OCI-LY1 (cell line): ENCODE measurements around the gene DYNLL2.

Source experiments
- H2AFZ ChIP-seq: fragments of 200-600 bp; sonication (generic), shearing (Covaris generic); 2 replicates; pipeline ENCODE4 v1.6.0; 2014; ENCODE audit warnings: antibody characterized with exemption, mild to moderate bottlenecking, low read length
- H3F3A ChIP-seq: fragments of 200-600 bp; sonication (generic), shearing (Covaris generic); 2 replicates; pipeline ENCODE4 v1.6.0; 2014; ENCODE audit warnings: mild to moderate bottlenecking, antibody characterized with exemption, low read length, moderate library complexity; ENCODE audit not compliant: insufficient read depth
- H3K27ac ChIP-seq: fragments of 200-600 bp; sonication (generic); 2 replicates; pipeline ENCODE4 v1.5.1; 2014; ENCODE audit warnings: low read length, mixed run types, mild to moderate bottlenecking, low read depth; ENCODE audit not compliant: poor library complexity, severe bottlenecking
- H3K27me3 ChIP-seq: fragments of 200-600 bp; sonication (generic); 2 replicates; pipeline ENCODE4 v1.6.0; 2014; ENCODE audit warnings: antibody characterized with exemption, mild to moderate bottlenecking, low read length, moderate library complexity; ENCODE audit not compliant: insufficient read depth
- H3K36me3 ChIP-seq: fragments of 200-600 bp; sonication (generic); 2 replicates; pipeline ENCODE4 v1.6.1; 2014; ENCODE audit warnings: mild to moderate bottlenecking, antibody characterized with exemption, low read length, moderate library complexity, mixed read lengths; ENCODE audit not compliant: insufficient read depth
- H3K4me1 ChIP-seq: fragments of 200-600 bp; sonication (generic); 2 replicates; pipeline ENCODE4 v1.5.1; 2014; ENCODE audit warnings: mild to moderate bottlenecking, low read length, moderate library complexity; ENCODE audit not compliant: insufficient read depth, severe bottlenecking
- H3K4me2 ChIP-seq: fragments of 200-600 bp; sonication (generic), shearing (Covaris generic); 2 replicates; pipeline ENCODE4 v1.6.1; 2014; ENCODE audit warnings: low read length
- H3K4me3 ChIP-seq: fragments of 200-600 bp; sonication (generic); 2 replicates; pipeline ENCODE4 v1.5.1; 2014; ENCODE audit warnings: low read length, low read depth, mild to moderate bottlenecking, mixed read lengths; ENCODE audit not compliant: poor library complexity, severe bottlenecking
- H3K79me2 ChIP-seq: fragments of 200-600 bp; shearing (Covaris generic); 2 replicates; pipeline ENCODE4 v1.6.1; 2016; ENCODE audit warnings: mixed run types, low read length, mixed read lengths; ENCODE audit not compliant: insufficient read depth
- H3K9ac ChIP-seq: fragments of 200-600 bp; sonication (generic), shearing (Covaris generic); 2 replicates; pipeline ENCODE4 v1.6.1; 2014; ENCODE audit warnings: mild to moderate bottlenecking, low read length, mixed read lengths
- H3K9me2 ChIP-seq: fragments of 200-600 bp; sonication (generic), shearing (Covaris generic); 2 replicates; pipeline ENCODE4 v1.6.1; 2014; ENCODE audit warnings: low read depth, mild to moderate bottlenecking, low read length, mixed read lengths
- H3K9me3 ChIP-seq: fragments of 200-600 bp; shearing (Covaris generic); 2 replicates; pipeline ENCODE4 v1.6.1; 2014; ENCODE audit warnings: low read length, mixed read lengths
- H4K20me1 ChIP-seq: fragments of 200-600 bp; sonication (generic), shearing (Covaris generic); 2 replicates; pipeline ENCODE4 v1.6.0; 2016; ENCODE audit warnings: mild to moderate bottlenecking, low read length; ENCODE audit not compliant: insufficient read depth
- EZH2 ChIP-seq: fragments of 200-600 bp; sonication (generic), shearing (Covaris generic); IDR thresholded peaks from 2 replicates; pipeline ENCODE4 v1.8.0; 2017; ENCODE audit warnings: borderline replicate concordance, mixed run types, mild to moderate bottlenecking, antibody characterized with exemption, low read length, moderate library complexity, mixed read lengths
- TF ChIP-seq, protein P1 (sequence below): fragments of 200-600 bp; sonication (generic), shearing (Covaris generic); IDR thresholded peaks from 2 replicates; pipeline ENCODE4 v1.5.1; 2017; ENCODE audit warnings: mild to moderate bottlenecking, antibody characterized with exemption, low read length, moderate library complexity, mixed read lengths

Gene DYNLL2

DNA sequence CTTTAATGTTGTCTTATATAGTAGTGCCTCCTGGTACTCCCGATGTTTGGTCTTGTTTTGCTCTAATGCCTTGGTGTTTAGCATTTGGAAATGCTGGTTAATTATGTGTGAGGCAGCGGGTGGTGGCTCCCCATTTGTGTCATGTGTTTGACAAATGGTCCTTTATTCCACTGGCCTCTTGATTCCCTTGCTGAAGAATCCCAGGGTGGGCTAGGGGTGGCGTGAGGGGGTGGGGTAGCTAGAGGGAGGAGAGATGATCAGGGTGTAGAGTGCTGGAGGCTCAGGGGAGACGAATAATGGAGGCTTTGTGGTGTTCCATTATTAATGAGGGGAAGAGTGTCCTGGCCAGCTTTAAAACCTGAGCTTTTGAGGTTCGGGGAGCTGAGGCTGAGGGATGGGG lies 5.4 kb downstream of the DYNLL2 start:
- H3K4me3 ChIP-seq = no peak overlapping the region
- H3K27ac ChIP-seq = no peak overlapping the region
- no peaks in the 10 kb centered on the region for H3K9me2 ChIP-seq
- peaks cover 87% of the 10 kb centered on the region for H3K36me3 ChIP-seq
- H3F3A ChIP-seq = no peaks in the 10 kb centered on the region
- no peak overlapping the region for H3K9ac ChIP-seq
- H3K9me3 ChIP-seq = no peaks in the 10 kb centered on the region
- H3K79me2 ChIP-seq = peaks cover 30% of the 10 kb centered on the region
- H3K4me2 ChIP-seq = no peak overlapping the region
- no peaks in the 10 kb centered on the region for H3K27me3 ChIP-seq
- H4K20me1 ChIP-seq = no peaks in the 10 kb centered on the region
- H3K4me1 ChIP-seq = peaks cover 14% of the 10 kb centered on the region
- no peak for TF ChIP-seq EZH2
- TF ChIP-seq, protein P1, sequence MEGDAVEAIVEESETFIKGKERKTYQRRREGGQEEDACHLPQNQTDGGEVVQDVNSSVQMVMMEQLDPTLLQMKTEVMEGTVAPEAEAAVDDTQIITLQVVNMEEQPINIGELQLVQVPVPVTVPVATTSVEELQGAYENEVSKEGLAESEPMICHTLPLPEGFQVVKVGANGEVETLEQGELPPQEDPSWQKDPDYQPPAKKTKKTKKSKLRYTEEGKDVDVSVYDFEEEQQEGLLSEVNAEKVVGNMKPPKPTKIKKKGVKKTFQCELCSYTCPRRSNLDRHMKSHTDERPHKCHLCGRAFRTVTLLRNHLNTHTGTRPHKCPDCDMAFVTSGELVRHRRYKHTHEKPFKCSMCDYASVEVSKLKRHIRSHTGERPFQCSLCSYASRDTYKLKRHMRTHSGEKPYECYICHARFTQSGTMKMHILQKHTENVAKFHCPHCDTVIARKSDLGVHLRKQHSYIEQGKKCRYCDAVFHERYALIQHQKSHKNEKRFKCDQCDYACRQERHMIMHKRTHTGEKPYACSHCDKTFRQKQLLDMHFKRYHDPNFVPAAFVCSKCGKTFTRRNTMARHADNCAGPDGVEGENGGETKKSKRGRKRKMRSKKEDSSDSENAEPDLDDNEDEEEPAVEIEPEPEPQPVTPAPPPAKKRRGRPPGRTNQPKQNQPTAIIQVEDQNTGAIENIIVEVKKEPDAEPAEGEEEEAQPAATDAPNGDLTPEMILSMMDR = no peak
- H2AFZ ChIP-seq = no peak overlapping the region

DNA sequence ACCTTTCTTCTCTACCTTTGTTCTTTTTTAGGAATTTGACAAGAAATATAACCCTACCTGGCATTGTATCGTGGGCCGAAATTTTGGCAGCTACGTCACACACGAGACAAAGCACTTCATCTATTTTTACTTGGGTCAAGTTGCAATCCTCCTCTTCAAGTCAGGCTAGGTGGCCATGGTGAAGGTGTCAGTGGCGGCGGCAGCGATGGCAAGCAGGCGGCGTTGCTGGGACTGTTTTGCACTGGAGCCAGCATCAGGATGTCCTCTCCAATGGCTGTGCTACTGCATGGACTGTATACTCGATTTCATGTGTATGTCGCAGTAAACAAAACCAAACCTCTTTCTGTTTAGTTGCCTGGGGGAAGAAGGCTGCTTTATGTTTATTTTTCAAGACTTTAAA lies 5.9 kb downstream of the DYNLL2 start:
- Histone ChIP-seq H3K27me3 (no peaks in the 10 kb centered on the region), H3K9me3 (no peaks in the 10 kb centered on the region), H3K27ac (no peak overlapping the region), H3K4me1 (peaks cover 14% of the 10 kb centered on the region), H4K20me1 (no peaks in the 10 kb centered on the region), H3F3A (no peaks in the 10 kb centered on the region), H3K4me3 (no peak overlapping the region), H3K9me2 (no peaks in the 10 kb centered on the region), H3K9ac (no peak overlapping the region), H2AFZ (no peak overlapping the region), H3K4me2 (no peak overlapping the region), H3K79me2 (peaks cover 28% of the 10 kb centered on the region), H3K36me3 (peaks cover 92% of the 10 kb centered on the region)
- TF ChIP-seq EZH2 = no peak
- TF ChIP-seq, protein P1 = no peak

DNA sequence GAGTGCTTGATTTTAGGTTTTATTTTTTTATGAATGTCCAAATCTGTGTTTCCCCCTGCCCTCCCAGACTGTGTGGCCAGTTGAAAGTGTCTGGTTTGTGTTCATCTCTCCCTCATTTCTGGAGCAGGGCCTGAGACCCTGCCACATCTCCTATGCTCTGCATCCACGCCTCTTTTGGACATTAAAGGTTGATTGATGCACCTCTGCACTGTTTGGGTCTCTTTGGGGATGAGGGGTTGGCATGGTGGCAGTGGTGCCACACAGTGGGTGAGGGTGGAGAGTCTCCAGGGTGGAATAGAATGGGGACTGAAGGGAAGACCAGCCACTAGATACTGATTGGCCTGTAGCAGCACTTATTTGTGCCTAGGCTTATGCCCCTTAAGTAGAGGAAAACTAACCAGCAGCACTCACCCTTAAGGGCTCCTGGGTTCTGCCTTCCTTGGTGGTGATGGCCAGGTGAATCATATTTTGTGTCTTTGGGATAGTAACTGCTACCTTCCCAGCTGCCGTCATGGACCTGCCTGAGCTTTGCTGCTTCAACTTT lies 7.9 kb downstream of the DYNLL2 start:
- Histone ChIP-seq H3K9ac (no peak overlapping the region), H3K4me3 (no peak overlapping the region), H3K27me3 (no peaks in the 10 kb centered on the region), H2AFZ (no peak overlapping the region), H3K27ac (no peak overlapping the region), H3F3A (no peaks in the 10 kb centered on the region), H3K4me1 (peaks cover under 1% of the 10 kb centered on the region), H3K9me3 (no peaks in the 10 kb centered on the region), H3K36me3 (peaks cover 83% of the 10 kb centered on the region), H3K9me2 (no peaks in the 10 kb centered on the region), H3K4me2 (no peak overlapping the region), H4K20me1 (no peaks in the 10 kb centered on the region), H3K79me2 (peaks cover 9% of the 10 kb centered on the region; the same call in 1 of the 2 replicates)
- TF ChIP-seq, protein P1 = no peak
- TF ChIP-seq EZH2 = no peak
